IMR-90 (cell line): ENCODE measurements around the gene CASP7. TPM values are rescaled to one million over a fixed set of nuclear protein-coding genes. Genes with fewer than 3 reads are reported as not detected.

Source experiments
- ATAC-seq: fragments of 200-7000 bp; cut with Tn5 transposase; 2 replicates; pipeline ENCODE4 v1.9.1; 2020; ENCODE audit warnings: low read depth, mild to moderate bottlenecking, moderate library complexity
- BruUV-seq: library from RNA; stranded (reverse); fragments of 400-500 nt; replicated peaks from 2 replicates; lab custom pipeline; 2021; lab: Mats Ljungman, UMichigan
- CTCF ChIA-PET: fragments of 300-600 bp; formaldehyde crosslinking; extraction: SDS; loops from one replicate; lab custom pipeline; 2021; ENCODE audit warnings: antibody characterized with exemption; lab: Yijun Ruan, JAX
- POLR2A ChIA-PET: fragments of 300-600 bp; sonication (Branson Sonifier 250); formaldehyde crosslinking; loops from one replicate; lab custom pipeline; 2022; ENCODE audit warnings: antibody characterized with exemption; ENCODE audit not compliant: unreplicated experiment; lab: Charles Lee
- DNase-seq: peaks from one replicate; pipeline ENCODE4 v3.0.0; 2013
- H2AFZ ChIP-seq: replicated peaks from 2 replicates; pipeline ENCODE3; 2013; ENCODE audit warnings: low read length, mild to moderate bottlenecking; ENCODE audit not compliant: poor library complexity
- H2AK5ac ChIP-seq: 2 replicates; pipeline ENCODE4 v1.6.1; 2013; ENCODE audit warnings: low read depth, low read length, inconsistent platforms
- H2AK9ac ChIP-seq: replicated peaks from 2 replicates; pipeline ENCODE3; 2013; ENCODE audit warnings: mild to moderate bottlenecking, low read depth, low read length, moderate library complexity; ENCODE audit not compliant: poor library complexity
- H2BK120ac ChIP-seq: 2 replicates; pipeline ENCODE4 v1.6.1; 2013; ENCODE audit warnings: low read depth, low read length, inconsistent platforms
- H2BK15ac ChIP-seq: 3 replicates; pipeline ENCODE4 v1.6.1; 2013; ENCODE audit warnings: low read depth, low read length, inconsistent platforms
- H2BK20ac ChIP-seq: 2 replicates; pipeline ENCODE4 v1.6.1; 2013; ENCODE audit warnings: low read depth, mild to moderate bottlenecking, inconsistent platforms, low read length, moderate library complexity
- H2BK5ac ChIP-seq: 2 replicates; pipeline ENCODE4 v1.6.1; 2013; ENCODE audit warnings: mild to moderate bottlenecking, low read depth, low read length, inconsistent platforms; ENCODE audit not compliant: poor library complexity, severe bottlenecking
- H3K14ac ChIP-seq: replicated peaks from 2 replicates; pipeline ENCODE4 v1.6.1; 2013; ENCODE audit warnings: low read depth, low read length, inconsistent platforms
- H3K18ac ChIP-seq: 2 replicates; pipeline ENCODE4 v1.6.1; 2013; ENCODE audit warnings: low read depth, low read length, control low read depth
- H3K23ac ChIP-seq: 2 replicates; pipeline ENCODE4 v1.6.1; 2013; ENCODE audit warnings: low read depth, low read length, inconsistent platforms
- H3K27ac ChIP-seq: 2 replicates; pipeline ENCODE4 v1.5.1; 2013; ENCODE audit warnings: mild to moderate bottlenecking, control low read depth, low read length; ENCODE audit not compliant: insufficient read depth
- H3K27me3 ChIP-seq: 2 replicates; pipeline ENCODE4 v1.6.1; 2013; ENCODE audit warnings: low read length; ENCODE audit not compliant: control insufficient read depth, insufficient read depth
- H3K36me3 ChIP-seq: 2 replicates; pipeline ENCODE4 v1.6.1; 2013; ENCODE audit warnings: low read length, mixed read lengths; ENCODE audit not compliant: control insufficient read depth, insufficient read depth
- H3K4ac ChIP-seq: 2 replicates; pipeline ENCODE4 v1.6.1; 2013; ENCODE audit warnings: low read depth, low read length, inconsistent platforms
- H3K4me1 ChIP-seq: 2 replicates; pipeline ENCODE4 v1.6.1; 2013; ENCODE audit warnings: low read length, mixed read lengths; ENCODE audit not compliant: control insufficient read depth, insufficient read depth
- H3K4me2 ChIP-seq: 2 replicates; pipeline ENCODE4 v1.6.1; 2013; ENCODE audit warnings: low read depth, mild to moderate bottlenecking, control low read depth, low read length, moderate library complexity
- H3K4me3 ChIP-seq: 2 replicates; pipeline ENCODE4 v1.5.1; 2013; ENCODE audit warnings: low read depth, mild to moderate bottlenecking, control low read depth, low read length, moderate library complexity; ENCODE audit not compliant: insufficient read depth
- H3K56ac ChIP-seq: 2 replicates; pipeline ENCODE4 v1.6.1; 2013; ENCODE audit warnings: low read length, inconsistent platforms; ENCODE audit not compliant: insufficient read depth; ENCODE audit errors: extremely low read depth
- H3K79me1 ChIP-seq, 2 experiments: 2 replicates each; pipeline ENCODE4 v1.6.1; 2013; ENCODE audit warnings: low read length in 2 of 2, inconsistent platforms in 1 of 2, low read depth in 1 of 2
- H3K9ac ChIP-seq: 2 replicates; pipeline ENCODE4 v1.6.1; 2013; ENCODE audit warnings: low read depth, low read length, control low read depth
- H3K9me1 ChIP-seq: 2 replicates; pipeline ENCODE4 v1.6.1; 2013; ENCODE audit warnings: low read length, inconsistent platforms; ENCODE audit not compliant: insufficient read depth
- H3K9me3 ChIP-seq: 2 replicates; pipeline ENCODE4 v1.6.1; 2013; ENCODE audit warnings: low read length; ENCODE audit not compliant: control insufficient read depth, insufficient read depth
- H4K20me1 ChIP-seq: 2 replicates; pipeline ENCODE4 v1.6.1; 2013; ENCODE audit warnings: low read length, inconsistent platforms; ENCODE audit not compliant: insufficient read depth
- H4K5ac ChIP-seq: 2 replicates; pipeline ENCODE4 v1.6.1; 2013; ENCODE audit warnings: mild to moderate bottlenecking, low read depth, low read length, control low read depth
- H4K8ac ChIP-seq, 2 experiments: 2 replicates each; pipeline ENCODE4 v1.6.1; 2013; ENCODE audit warnings: low read depth in 2 of 2, low read length in 2 of 2, control low read depth in 1 of 2, inconsistent platforms in 1 of 2
- H4K91ac ChIP-seq: 2 replicates; pipeline ENCODE4 v1.6.1; 2013; ENCODE audit warnings: low read depth, low read length, inconsistent platforms; ENCODE audit not compliant: insufficient read depth
- BHLHE40 ChIP-seq: fragments of 150-350 bp; IDR thresholded peaks from 2 replicates; pipeline ENCODE4 v1.6.1; 2016; ENCODE audit warnings: mild to moderate bottlenecking, low read depth, low read length
- MAZ ChIP-seq: IDR thresholded peaks from 2 replicates; pipeline ENCODE4 v1.6.1; 2012; ENCODE audit warnings: low read depth, mild to moderate bottlenecking, low read length, improper control_type of control experiment, moderate library complexity, borderline replicate concordance
- MXI1 ChIP-seq: IDR thresholded peaks from 2 replicates; pipeline ENCODE4 v1.6.1; 2012; ENCODE audit warnings: low read depth, mild to moderate bottlenecking, low read length, moderate library complexity, borderline replicate concordance
- NFE2L2 ChIP-seq: fragments of 150-350 bp; IDR thresholded peaks from 2 replicates; pipeline ENCODE4 v1.6.1; 2016; ENCODE audit warnings: low read depth, mild to moderate bottlenecking, low read length
- POLR2A ChIP-seq: IDR thresholded peaks from 2 replicates; pipeline ENCODE4 v1.6.1; 2012; ENCODE audit warnings: mild to moderate bottlenecking, low read depth, low read length
- RAD21 ChIP-seq: IDR thresholded peaks from 2 replicates; pipeline ENCODE4 v1.6.1; 2012; ENCODE audit warnings: low read length, improper control_type of control experiment
- WGBS, 2 experiments: methylation state at CpG; one replicate each; pipeline versions ENCODE4 v1.1.5 to v1.1.7; 2013; ENCODE audit warnings: missing lambda C conversion rate in 2 of 2; ENCODE audit not compliant: insufficient read length in 1 of 2; ENCODE audit errors: extremely low coverage in 2 of 2; 5-methylcytosine and 5-hydroxymethylcytosine counted together
- dilution Hi-C: fragments of 300-500 bp; cut with HindIII; formaldehyde crosslinking; loops from one replicate; pipeline ENCODE4 v1.14.3; 2018; ENCODE audit warnings: low sequenced_read_pairs; ENCODE audit not compliant: unreplicated experiment
- in situ Hi-C: fragments of 300-500 bp; cut with MboI; formaldehyde crosslinking; loops from 3 replicates; pipeline ENCODE4 v1.14.3; 2019; ENCODE audit warnings: low sequenced_read_pairs, inconsistent platforms, mixed read lengths
- intact Hi-C: fragments of 100-400 bp; cut with micrococcal nuclease; formaldehyde crosslinking; loops from 2 replicates; pipeline ENCODE4 v1.10.0; 2022
- polyA plus RNA-seq, 3 experiments: library from polyadenylated mRNA; depleted of rRNA; stranded (reverse); fragments of >200 nt; gene quantifications; 2 replicates each; pipeline ENCODE4 v1.2.3, GENCODE V29; 2012; ENCODE audit warnings: low replicate concordance in 1 of 3
- total RNA-seq: library from RNA; depleted of rRNA; stranded (reverse); fragments of >200 nt; gene quantifications from 2 replicates; pipeline ENCODE4 v1.2.3, GENCODE V29; 2012
- TF ChIP-seq, protein P1 (sequence below): fragments of 150-350 bp; IDR thresholded peaks from 2 replicates; pipeline ENCODE4 v1.6.1; 2016; ENCODE audit warnings: low read depth, mild to moderate bottlenecking, low read length, moderate library complexity, borderline replicate concordance

CASP7 gene
- total and polyA plus RNA-seq, 2 of the 4 experiments (the other 2 are of a cell fraction), result 15.1 to 16.7 TPM

DNA sequence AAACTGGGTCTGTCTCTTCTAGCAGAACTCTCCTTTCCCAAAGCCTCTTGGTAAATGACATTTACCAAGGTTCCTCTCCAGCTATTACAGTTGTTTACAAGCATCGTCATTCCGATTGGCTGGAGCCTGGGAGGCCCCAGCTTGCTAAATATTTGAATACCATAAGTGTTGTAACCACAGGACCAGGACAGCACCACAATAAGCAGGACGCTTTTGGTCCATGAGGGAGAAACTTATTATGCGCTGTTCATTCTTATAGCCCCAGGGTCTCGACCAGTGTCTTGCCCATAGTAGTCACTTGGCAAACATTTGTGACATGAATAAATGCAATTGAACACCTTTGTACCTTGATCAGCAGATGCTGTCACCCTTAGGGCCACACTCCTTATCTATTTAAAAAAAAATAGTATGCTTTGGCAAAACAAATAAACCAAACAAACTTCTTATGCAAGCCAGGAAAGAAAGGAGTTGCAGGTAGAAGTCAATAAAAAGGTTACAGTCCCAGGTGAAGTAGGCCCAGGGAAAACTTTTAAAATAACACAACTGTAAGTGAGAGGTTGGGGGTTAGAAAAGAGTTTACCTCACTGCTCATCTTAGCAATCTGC lies 48.7 kb upstream of the CASP7 start:
- TF ChIP-seq NFE2L2 (no peak), MAZ (no peak), BHLHE40 (no peak), POLR2A (no peak), MXI1 (no peak), RAD21 (no peak)
- TF ChIP-seq, protein P1, sequence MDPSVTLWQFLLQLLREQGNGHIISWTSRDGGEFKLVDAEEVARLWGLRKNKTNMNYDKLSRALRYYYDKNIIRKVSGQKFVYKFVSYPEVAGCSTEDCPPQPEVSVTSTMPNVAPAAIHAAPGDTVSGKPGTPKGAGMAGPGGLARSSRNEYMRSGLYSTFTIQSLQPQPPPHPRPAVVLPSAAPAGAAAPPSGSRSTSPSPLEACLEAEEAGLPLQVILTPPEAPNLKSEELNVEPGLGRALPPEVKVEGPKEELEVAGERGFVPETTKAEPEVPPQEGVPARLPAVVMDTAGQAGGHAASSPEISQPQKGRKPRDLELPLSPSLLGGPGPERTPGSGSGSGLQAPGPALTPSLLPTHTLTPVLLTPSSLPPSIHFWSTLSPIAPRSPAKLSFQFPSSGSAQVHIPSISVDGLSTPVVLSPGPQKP, result no peak
- Histone ChIP-seq H2BK5ac (no peak overlapping the region), H3K14ac (no peak overlapping the region), H3K36me3 (no peaks in the 10 kb centered on the region), H3K56ac (no peak overlapping the region), H3K4me1 (no peaks in the 10 kb centered on the region), H3K4me3 (no peak overlapping the region), H2BK120ac (no peak overlapping the region), H2AFZ (no peak overlapping the region), H3K9me1 (no peaks in the 10 kb centered on the region), H4K20me1 (no peaks in the 10 kb centered on the region), H2AK9ac (no peak overlapping the region), H3K4me2 (no peak overlapping the region), H4K91ac (no peak overlapping the region), H3K23ac (no peak overlapping the region), H2AK5ac (no peak overlapping the region), H3K18ac (no peak overlapping the region), H3K27ac (no peak overlapping the region), H3K27me3 (peaks cover 7% of the 10 kb centered on the region), H2BK15ac (no peak overlapping the region), H3K9ac (no peak overlapping the region), H3K79me1 (no peaks in the 10 kb centered on the region), H3K9me3 (no peaks in the 10 kb centered on the region), H2BK20ac (no peak overlapping the region), H4K8ac (no peak overlapping the region), H4K5ac (no peak overlapping the region), H3K4ac (no peak overlapping the region)
- dilution Hi-C loops, result no loop called here
- CTCF ChIA-PET, result no interaction called here
- intact Hi-C loops, result no loop called here
- no peak for ATAC-seq
- no TSS peak for BruUV-seq
- no peak for DNase-seq
- WGBS, 2 experiments, result no CpG with 5 or more reads among the region's 5 CpGs
- POLR2A ChIA-PET, result no interaction called here
- in situ Hi-C loops, result no loop called here
